Stimulated activated CD4-positive, alpha-beta T cell treated with anti-CD3 and anti-CD28 coated beads, TNF-alpha, amount 100 ng/mL, for 24 hours (primary cell): ENCODE measurements around the gene LDLRAP1.

ENCODE experiments used
- DNase-seq, 3 experiments: peaks; one replicate each; pipeline ENCODE4 v3.0.0-alpha.2; 2020; ENCODE audit warnings: low read depth in 3 of 3

Gene LDLRAP1

DNA sequence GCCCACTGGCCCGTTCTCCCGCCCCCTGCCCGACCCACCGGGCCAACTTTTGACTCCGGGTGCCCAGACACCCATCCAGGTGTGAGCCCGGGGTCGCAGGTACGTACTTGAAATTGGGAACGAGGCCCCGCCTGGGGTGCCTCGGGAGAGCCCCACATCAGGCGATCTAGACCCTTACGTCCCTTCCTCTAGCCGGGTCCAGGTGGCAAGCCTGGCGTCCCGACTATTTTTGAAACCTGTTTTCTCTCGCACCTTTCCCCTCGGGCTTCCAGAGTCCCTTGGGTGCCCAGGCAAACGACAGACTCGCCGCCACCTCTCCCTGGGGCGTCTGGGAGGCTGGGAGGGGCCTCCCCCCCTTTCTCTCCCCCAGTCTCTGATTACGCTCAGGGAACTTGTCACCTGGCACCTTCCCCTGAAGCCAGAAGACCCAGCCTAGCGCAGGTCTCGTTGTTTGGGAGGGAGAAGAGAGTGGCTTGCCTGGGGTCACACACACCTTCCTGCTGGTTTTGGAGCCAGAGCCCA is 898 bp downstream of the LDLRAP1 start:
- no peak for DNase-seq

DNA sequence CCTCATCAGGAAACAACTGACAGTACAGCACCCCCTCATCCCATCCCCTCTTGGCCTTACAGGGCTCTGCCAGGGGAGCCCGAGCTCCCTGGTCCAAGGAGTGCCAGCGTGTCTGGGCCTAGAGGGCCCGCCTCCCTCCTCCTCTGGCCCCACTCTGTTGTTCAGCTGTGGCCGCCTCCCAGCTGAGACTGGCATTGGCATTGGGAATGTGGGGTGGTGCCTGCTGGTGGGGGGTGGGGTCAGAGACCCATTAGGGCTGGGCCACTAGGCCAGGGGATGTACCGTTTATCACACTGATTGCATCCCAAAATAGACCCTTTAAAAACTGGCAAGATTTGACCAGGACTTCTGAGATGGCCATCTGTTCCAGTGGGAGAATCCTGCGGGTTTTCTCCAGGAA is 1.4 kb downstream of the LDLRAP1 start:
- DNase-seq: no peak

DNA sequence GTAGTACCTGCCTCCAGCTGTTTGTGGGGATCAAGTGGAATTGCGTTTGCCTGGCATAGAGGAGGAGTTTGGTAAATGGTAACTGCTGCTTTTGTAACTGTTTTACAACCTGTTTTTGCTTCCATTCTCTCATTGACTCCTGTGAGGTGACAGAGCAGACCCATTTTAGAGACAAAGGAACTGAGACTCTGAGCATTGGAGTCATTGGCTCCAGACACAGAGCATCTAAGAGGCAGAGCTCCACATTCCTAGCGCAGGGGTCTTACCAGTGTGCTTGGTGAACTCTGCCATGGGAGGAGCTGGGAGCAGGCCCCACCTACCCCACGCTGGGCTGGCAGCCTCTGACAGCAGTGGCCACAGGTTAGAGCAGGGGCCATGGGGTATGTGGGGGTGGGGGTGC is 2.4 kb downstream of the LDLRAP1 start:
- DNase-seq: no peak

DNA sequence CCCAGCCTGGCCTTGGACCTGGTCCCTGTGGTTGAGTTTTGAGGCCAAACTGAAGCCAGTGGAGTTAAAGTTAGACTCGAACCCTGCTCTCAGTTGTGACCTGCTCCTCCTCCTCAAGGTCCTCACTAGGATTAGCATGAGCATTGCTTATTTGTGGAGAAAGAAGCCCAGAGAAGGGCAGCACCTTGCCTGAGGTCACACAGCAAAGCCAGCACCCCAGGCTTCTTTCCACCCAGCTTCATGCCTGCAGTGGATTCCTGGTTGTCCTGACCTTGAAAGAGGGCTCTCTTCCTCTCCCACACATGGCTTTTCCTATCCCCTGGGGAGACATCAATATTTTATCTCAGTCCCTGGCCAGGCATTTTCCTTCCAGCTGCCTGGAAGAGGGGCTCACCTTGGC is 2.8 kb downstream of the LDLRAP1 start:
- DNase-seq: no peak

DNA sequence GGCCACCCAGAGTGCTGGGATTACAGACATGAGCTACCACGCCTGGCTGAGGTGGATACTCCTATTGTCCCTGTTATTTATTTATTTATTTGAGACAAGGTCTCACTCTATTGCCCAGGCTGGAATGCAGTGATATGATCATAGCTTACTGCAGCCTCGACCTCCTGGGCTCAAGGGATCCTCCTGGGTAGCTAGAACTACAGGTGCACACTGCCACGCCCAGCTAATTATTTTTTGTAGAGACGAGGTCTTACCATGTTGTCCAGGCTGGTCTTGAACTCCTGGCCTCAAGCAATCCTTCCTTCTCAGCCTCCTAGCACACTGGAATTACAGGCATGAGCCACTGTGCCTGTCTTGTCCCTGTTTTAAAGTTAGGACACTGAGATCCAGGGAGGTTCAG is 5.2 kb downstream of the LDLRAP1 start:
- DNase-seq: no peak

DNA sequence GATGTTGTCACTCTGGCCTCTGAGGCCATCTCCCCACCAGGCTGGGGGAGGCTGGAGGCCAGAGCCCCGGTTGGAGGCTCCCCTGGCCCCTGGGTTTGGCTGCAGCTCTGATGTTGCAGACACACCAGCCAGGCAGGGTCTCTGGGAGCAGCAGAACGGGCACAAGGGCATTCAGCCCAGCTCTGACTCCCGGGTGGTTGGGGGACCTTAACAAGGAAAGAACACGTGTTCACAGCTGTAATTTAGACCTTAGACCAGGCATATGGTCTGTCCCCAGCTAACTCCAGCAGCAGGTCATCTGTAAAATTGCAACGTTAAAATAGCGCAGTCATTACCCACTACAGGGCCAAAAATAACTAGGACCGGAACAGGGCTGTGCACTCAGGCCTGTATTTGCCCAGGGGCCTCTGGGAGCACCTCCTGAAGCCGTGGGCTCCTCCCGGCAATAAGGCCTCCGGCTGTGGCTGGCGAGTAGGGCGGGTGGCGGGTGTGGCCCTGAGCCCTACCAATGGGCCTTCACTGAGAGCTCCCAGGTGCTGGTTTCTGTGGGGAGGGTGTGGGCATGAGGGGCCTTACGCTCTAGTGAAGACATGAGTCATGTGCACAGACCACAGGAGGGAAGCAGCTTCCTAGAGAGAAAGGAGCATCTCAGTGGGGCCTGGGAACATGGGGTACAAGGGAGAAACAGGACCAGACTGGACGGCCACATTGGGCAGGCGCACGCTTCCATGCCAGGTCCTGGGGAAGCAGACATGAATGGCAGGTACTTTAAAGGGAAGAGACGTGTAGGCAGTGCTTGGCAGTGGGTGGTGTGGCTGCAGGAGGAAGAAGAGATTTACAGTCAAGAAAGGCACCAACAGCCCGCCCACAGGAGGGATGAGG is 6.1 kb downstream of the LDLRAP1 start:
- DNase-seq: peak; percentile 65 to 88 (median 69)

DNA sequence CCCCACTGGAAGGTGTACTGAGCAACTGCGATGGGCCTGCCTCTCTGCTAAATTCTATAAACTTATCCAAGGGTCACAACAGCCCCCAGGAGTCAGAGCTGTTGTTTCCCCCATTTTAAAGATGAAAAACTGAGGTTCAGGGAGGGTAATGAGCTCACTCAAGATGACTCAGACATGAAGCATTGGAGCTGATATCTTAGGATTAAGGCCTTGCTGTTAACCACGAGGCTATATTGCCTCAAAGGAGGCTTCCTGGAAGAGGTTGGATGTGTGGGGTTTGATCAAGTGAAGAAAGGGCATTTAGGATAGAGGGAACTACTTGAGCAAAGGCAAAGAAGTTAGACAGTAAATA is 6.7 kb downstream of the LDLRAP1 start:
- no peak for DNase-seq

DNA sequence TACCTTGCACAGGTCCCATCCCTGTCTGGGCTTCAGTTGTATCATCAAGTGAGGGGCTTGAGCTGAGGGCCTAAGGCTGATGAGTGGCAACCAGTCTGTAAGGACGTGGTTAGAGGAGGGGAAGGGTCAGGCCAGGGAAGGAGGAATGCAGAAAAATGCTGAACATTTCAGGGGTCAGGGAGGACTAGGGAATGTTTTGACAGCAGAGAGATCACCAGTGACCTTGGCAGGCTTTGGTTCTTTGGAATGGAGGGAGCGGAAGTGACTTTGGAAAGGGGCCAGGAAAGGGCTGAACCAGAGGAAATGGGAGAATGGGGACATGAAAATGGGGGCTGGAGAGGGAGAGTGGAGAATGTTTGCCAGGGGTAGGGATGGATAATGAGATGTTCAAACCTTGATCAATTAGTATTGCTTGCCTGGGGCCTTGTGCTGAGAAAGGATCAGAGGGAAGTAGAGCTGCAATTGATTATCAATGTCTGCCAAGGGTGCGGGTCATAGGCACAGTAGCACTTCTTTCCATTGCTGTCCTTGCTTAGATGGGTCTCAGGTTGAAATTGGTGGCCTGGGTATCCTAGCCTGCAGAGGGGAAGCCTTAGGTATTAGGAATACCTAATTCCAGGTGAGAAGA is 7.4 kb downstream of the LDLRAP1 start:
- no peak for DNase-seq

DNA sequence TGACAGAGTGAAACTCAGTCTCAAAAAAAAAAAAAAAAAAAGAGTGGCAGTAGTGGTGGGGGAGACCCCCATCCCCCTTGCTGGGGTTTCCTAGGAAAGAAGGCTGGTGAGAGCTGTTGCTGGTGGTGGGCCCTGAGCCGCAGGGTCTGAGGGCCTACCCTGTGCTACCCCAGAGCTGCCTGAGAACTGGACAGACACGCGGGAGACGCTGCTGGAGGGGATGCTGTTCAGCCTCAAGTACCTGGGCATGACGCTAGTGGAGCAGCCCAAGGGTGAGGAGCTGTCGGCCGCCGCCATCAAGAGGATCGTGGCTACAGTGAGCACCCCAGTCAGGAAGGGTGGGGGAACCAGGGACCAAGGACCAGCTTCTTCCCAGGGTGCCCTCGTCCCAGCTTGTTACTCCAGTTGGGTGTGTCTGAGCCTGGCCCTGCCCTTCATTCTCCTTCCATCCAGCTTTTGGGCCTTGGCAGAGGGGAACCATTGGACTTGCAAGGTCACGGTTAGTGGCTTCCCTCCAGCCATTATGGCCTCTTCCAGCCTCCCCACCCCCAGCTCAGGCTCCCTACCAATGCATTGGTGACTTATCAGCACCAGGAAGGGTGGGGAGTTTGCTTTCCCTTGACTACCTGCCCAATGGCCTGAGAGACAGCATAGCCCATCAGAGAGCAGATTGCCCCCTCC is 10.5 kb downstream of the LDLRAP1 start:
- DNase-seq: no peak

DNA sequence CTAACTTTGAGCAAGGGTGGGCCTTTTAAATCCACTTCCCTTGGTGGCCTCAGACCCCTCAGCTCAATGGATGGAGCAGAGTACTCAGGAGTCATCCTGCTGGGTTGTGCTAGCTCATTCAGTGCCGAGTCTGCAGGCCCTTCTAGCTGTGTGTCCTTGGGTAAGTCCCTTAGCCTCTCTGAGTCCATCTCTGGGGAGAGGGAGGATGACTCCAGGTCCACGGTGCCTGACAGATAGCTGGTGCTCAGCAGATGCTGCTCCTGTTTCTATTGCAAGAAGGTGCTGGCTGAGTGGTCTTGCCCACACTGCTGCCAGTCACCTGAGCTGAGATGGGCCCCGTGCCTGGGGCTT is 11.0 kb downstream of the LDLRAP1 start:
- no peak for DNase-seq

DNA sequence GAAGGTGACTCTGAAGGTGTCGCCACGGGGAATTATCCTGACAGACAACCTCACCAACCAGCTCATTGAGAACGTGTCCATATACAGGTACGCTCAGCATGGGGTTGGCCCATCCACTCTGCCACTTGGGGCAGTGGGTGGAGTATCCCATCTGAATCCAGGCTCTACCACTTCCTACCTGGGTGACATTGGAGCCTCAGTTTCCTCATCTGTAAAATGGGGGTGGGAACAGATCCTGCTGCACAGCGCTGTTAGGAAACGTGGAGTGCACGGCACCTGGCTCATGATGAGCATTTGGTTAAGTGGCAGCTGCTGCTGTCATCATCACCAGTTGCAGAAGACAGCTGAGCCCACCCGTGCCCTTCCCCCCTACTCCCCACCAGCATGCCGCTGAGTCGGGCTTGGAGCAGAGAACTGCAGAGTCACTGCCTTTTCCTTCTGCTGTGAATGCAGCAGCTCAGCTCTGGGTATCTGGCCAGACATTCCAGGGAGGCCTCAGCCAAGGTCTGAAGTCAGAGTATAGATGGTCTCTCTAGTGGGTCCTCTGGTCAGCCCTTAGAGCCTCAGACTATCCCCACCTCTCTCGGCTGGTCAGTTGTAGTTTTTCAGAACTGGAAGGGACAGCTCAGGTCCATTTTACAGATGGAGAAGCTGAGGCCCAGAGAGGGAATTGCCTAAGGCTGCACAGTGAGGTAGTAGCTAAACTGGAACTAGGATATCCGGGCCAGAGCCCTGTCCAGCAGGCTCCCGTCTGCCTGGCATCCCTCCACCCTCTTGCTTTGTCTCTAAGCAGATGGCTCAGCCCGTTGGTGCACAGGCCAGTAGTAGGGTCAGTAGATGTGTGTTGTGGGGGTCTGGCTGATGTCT is 11.7 kb downstream of the LDLRAP1 start:
- no peak for DNase-seq

DNA sequence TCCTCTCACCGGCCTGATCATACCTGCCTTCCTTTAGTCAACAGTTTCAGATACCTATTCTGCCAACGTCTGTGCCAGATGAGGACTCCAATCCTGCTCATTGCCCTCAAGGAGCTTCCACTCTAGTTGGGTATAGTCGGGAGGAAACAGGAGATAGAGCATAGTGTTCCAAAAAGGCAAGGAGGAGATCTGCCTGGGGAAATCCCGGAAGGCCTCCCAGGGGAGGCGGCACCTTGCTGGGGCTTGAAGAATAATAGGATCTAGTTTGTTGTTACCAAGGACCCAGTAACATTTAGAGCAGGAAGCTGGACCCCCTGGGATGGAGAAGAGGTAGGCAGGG is 12.3 kb downstream of the LDLRAP1 start:
- no peak for DNase-seq

DNA sequence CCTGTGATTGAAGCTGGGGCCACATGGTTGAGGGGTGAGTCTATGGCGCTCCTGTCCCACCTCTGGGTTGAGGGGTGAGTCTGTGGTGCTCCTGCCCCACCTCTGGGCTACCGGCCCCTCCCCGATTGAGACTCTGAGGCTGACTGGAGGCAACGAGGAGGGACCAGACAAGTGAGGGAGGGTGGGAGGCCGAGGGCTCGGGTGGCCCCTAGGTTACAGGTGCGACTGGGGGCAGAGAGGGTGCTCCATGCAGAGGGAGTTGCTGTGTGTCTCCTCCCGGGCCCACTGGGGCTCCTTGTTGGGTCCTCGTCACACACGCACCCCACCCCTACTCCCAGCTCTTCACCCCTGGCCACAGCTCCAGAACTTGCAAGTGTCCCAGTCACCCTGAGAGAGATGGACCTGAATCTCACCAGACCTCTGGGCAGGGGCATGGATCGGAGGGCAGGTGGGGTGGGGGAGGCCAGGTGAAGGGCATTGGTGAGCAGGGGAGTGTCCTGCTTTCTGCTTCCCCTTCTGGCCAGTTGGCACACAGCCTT is 12.8 kb downstream of the LDLRAP1 start:
- no peak for DNase-seq

DNA sequence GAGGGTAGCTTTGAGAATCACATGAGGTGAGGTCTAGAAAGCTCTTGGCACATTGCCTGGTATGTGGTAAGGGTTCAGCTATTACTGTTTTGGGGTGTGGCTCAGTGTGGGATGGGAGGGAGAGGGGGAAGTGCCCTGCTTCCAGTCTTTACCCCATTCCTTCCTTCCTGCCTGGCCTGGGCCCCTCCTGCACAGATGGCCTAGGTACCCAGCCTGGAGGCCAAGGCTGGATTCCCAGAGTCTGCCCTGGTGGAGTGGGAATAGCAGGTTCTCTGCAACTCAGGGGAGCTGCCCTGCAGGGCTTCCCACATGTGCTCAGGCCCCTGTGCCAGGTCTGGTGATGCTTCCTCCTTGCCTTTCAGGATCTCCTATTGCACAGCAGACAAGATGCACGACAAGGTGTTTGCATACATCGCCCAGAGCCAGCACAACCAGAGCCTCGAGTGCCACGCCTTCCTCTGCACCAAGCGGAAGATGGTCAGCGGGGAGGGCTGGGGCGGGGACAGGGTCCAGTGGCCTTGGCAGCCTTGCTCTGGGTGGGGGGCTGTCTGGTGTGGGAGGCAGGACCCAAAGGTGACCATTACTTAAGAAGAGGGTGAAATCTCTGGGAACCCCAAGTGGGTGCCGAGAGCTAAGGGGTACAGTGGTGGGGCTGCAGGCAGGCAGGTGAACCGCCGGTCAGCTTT is 13.5 kb downstream of the LDLRAP1 start:
- no peak for DNase-seq

DNA sequence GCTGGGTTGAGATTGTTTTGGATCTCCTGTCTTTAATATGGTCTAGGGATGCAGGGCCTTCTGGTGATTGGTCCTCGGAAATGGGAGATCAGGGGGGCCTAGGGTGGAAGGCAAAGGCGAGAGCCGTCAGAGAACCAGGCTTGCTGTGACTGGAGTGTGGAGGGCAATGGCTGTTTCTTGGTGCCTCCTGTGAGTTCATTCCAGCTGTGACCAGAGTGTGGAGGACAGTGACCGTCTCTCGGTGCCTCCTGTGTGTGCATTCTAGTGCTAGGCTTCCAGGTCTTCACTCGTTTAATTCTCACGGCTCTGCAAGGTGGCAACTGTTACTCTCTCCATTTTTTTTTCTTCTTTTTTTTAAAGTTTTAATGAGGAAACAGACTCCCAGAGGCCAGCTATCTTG is 14.1 kb downstream of the LDLRAP1 start:
- no peak for DNase-seq

DNA sequence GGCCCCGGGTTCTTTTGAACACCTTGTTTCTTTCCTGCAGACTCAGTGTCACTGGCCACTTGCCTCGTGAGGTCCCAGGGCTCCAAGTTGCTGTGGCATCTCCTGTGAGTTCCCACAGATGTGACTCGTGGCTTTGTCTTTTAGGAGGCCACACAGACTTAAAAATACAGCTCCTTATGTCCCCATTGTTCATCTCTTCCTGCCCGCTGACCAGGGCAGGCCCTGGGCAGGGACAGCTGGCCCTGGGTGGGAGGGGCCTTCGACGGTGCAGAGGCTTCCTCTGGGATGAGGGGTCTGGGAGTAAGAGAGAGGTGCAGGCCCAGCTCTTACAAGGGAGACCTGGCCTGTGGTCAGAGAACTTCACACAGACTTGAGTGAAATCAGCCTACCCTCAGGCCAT is 15.6 kb downstream of the LDLRAP1 start:
- DNase-seq: no peak

DNA sequence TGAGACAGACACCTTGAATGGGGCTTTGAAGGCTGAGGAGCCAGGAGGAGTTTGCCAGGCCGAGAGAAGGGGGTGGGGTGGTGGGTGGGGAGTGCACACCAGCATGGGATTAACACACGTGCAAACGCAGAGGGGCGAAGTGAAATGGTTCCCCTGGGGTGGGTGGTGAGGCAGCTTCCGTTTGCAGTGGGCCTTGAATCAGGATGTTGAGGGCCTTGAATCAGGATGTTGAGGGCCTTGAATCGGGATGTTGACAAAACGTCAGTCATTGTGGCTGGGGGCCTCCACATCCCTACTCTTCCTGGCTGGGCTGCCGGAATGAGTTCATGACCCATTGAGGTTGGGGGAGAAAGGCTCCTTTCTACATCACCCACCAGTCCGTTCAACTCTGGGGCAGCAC is 16.6 kb downstream of the LDLRAP1 start:
- no peak for DNase-seq

DNA sequence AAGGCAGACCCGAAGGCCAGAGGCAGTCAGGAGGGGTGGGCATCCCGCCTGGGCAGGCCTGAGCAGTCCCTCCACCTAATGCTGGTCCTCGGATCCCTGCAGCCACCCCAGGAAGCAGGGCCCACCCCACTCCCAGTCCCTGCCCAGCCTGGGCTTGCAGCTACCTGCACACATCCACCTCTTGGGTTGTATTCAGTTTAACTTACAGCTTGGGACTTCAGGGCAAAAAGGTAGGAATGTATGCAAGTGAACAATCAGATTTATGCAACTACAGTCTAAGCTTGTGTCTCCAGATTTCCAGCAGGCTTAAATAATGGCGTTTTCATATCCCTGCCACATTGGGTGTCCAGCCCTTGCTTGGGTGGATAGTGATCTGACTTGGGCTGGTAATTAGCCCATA is 17.4 kb downstream of the LDLRAP1 start:
- DNase-seq: no peak

DNA sequence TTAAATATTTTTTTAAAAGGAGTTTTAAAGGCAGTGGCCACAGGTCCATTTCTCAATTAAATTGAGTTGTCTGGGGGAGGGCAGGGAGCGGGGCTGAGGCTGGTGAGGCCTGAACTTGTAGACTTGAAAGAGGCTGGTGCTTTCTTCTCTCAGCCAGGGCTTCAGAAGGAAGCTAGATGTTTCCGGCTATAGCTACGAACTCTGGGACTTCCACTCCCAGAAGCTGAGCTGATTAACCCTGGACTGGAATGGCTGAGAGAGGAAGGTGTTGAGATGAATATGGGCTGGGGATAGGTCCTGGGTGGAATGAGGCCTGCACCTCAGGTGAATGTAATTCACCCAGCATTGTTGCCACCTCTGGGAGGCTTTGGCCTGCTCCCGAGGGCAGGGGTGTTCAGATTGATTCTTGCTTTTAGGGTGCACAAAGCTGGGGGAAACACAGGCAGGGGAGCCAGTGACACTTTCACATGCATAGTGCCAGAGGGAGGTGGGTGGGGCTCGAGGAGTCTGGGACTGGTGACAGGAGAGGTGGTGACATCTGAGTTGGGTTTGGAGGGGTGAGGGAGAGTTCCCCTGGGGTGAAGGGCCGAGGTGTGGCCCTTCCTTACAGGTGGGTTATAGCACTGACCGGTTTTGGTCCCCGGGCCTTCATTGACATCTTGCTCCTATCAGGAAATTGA is 18.2 kb downstream of the LDLRAP1 start:
- DNase-seq: no peak

DNA sequence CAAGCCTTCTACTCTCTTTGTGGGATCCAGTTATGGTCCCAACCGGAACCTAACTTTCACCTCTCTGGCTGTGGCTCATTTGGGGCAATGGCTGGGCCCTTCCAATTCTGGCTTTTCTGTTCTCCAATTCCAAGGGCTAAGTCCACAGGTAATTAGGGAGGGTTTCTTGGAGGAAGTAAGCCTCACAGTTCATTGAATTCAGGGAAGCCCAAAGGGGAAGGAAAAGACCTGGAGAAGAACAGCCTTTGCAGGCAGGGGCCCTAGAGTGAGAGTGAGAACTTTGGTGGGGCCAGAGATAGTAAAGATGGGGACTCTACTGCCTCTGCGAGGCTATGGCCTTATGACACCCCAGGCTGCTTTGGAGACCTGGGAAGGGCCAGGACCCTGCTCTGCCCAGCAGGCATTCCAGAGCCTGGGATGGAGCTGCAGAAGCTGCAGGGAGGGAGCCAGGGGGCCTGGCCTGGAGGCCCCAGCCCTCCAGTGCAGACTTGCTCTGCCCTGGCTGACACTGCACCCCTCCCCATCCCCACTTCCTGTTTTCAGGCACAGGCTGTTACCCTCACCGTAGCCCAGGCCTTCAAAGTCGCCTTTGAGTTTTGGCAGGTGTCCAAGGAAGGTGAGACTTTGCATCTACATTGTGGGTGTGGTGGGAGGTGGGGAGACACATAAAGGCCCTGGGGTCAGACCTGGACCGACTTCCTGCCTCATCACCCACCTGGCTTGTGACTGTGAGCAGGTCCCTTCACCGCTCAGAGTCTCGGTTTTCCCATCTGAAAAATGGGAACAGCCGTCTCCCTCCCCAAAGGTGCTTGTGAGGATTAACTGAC is 18.9 kb downstream of the LDLRAP1 start:
- DNase-seq: peak; percentile 38 to 55 (median 41)
